ENCODE data around the gene STK17A.

The STK17A gene

GRCh38 chr7:43650457-43651052 is 67.6 kb downstream of the STK17A start:
- TF ChIP-seq, protein P1, sequence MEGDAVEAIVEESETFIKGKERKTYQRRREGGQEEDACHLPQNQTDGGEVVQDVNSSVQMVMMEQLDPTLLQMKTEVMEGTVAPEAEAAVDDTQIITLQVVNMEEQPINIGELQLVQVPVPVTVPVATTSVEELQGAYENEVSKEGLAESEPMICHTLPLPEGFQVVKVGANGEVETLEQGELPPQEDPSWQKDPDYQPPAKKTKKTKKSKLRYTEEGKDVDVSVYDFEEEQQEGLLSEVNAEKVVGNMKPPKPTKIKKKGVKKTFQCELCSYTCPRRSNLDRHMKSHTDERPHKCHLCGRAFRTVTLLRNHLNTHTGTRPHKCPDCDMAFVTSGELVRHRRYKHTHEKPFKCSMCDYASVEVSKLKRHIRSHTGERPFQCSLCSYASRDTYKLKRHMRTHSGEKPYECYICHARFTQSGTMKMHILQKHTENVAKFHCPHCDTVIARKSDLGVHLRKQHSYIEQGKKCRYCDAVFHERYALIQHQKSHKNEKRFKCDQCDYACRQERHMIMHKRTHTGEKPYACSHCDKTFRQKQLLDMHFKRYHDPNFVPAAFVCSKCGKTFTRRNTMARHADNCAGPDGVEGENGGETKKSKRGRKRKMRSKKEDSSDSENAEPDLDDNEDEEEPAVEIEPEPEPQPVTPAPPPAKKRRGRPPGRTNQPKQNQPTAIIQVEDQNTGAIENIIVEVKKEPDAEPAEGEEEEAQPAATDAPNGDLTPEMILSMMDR (IDR thresholded peaks at IDR 0.05; ENCODE audit: low read depth, low read length) = no peak
- Histone ChIP-seq H3K36me3 (peaks cover 32% of the 10 kb centered on the region), H3K4me3 (ENCODE audit: low read depth, low read length) (no peak overlapping the region), H3K27me3 (no peaks in the 10 kb centered on the region), H3K4me1 (peaks cover 18% of the 10 kb centered on the region), H3K9me3 (no peaks in the 10 kb centered on the region)
- DNase-seq = no peak

DNA sequence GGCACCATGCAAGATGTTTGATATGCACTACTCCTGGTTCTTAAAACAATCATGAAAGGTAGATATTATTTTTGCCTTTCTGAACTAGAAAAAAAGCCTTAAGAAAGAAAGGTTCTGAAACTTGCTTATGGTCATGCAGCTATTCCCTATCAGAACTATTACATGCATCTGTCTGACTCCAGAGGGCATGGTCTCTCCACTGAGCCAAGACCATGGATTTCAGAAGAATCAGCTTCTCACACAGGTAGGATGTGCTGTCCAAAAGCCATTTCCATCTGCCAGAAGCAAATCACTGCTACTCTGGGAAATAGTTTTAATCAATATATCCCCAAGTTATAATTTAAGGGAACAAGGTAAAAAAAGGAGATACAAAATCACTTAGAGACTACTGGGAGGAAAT is 69.5 kb downstream of the STK17A start:
- TF ChIP-seq, protein P1 (IDR thresholded peaks at IDR 0.05; ENCODE audit: low read depth, low read length) = no peak
- Histone ChIP-seq H3K4me1 (peaks cover 15% of the 10 kb centered on the region), H3K4me3 (ENCODE audit: low read depth, low read length) (no peak overlapping the region), H3K9me3 (no peaks in the 10 kb centered on the region), H3K27me3 (no peaks in the 10 kb centered on the region), H3K36me3 (peaks cover 15% of the 10 kb centered on the region)
- DNase-seq = no peak

GRCh38 chr7:43653466-43653865 is 70.6 kb downstream of the STK17A start:
- H3K4me3 ChIP-seq (ENCODE audit: low read depth, low read length) = no peak overlapping the region
- H3K9me3 ChIP-seq = no peaks in the 10 kb centered on the region
- TF ChIP-seq, protein P1 (IDR thresholded peaks at IDR 0.05; ENCODE audit: low read depth, low read length) = no peak
- no peak for DNase-seq
- H3K27me3 ChIP-seq = no peaks in the 10 kb centered on the region
- peaks cover 11% of the 10 kb centered on the region for H3K36me3 ChIP-seq
- H3K4me1 ChIP-seq = peaks cover 4% of the 10 kb centered on the region

DNA sequence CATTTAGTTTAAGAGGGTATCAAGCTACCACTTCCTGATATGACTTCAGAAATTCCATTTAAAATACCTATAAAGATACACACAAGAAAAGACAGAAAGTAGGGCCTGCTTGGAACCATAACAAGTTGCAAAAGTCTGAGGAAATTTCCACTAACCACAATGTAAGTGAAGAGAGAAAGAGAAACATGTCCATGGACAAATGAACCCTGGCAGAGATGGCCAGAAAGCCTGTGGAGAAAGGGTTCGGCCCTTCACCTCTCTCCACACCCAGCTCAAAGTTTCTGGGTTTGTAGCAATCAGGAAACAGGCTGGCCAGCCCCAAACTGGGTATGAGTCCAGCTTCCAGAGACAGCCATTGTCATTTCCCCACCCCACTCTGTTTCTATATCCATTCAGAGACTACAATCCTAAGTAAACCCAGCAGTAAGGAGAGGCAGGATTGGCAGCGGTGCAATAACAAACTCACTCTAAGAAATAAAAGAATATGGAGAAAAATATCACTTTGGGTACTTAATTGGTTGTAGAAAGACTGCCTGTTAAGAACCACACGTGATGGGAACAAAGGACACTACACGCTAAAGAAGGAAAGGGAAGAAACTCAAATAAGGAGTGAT is 71.1 kb downstream of the STK17A start:
- H3K4me1 ChIP-seq = peaks cover 3% of the 10 kb centered on the region; the same call in 1 of the 2 replicates
- peaks cover 11% of the 10 kb centered on the region for H3K36me3 ChIP-seq
- no peak overlapping the region for H3K4me3 ChIP-seq (ENCODE audit: low read depth, low read length)
- no peaks in the 10 kb centered on the region for H3K9me3 ChIP-seq
- no peaks in the 10 kb centered on the region for H3K27me3 ChIP-seq
- TF ChIP-seq, protein P1 (IDR thresholded peaks at IDR 0.05; ENCODE audit: low read depth, low read length) = no peak
- DNase-seq = no peak

GRCh38 chr7:43655584-43655983 is 72.7 kb downstream of the STK17A start:
- no peak for DNase-seq
- Histone ChIP-seq H3K4me3 (ENCODE audit: low read depth, low read length) (no peak overlapping the region), H3K36me3 (peaks cover 5% of the 10 kb centered on the region), H3K27me3 (no peaks in the 10 kb centered on the region), H3K9me3 (no peaks in the 10 kb centered on the region), H3K4me1 (no peaks in the 10 kb centered on the region; the same call in 1 of the 2 replicates)
- TF ChIP-seq, protein P1 (IDR thresholded peaks at IDR 0.05; ENCODE audit: low read depth, low read length) = no peak; the same call in 1 of the 2 replicates

DNA sequence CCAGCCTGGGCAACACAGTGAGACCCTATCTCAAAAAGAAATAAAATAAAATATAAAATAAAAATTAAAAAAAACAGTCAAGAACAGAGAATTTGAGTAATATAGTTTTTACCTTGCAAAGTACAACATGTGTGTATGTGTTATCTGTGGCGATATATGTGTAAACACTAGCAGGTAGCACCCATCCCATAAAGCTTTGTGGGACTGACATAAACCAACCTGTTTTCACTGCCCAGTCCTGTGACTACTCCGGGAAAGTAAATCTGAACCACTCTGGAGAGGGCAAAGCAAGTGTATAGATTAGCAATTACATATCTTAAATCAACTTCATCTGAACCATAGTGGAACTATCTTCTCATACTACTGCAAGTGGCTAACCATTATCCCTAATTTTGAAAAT is 74.1 kb downstream of the STK17A start:
- DNase-seq = no peak
- TF ChIP-seq, protein P1 (IDR thresholded peaks at IDR 0.05; ENCODE audit: low read depth, low read length) = no peak
- H3K4me1 ChIP-seq = no peaks in the 10 kb centered on the region

More for the DNA sequence above, 74.1 kb downstream of the STK17A start:
- no peak overlapping the region for H3K4me3 ChIP-seq (ENCODE audit: low read depth, low read length)
- H3K36me3 ChIP-seq = peaks cover 2% of the 10 kb centered on the region; the same call in 1 of the 2 replicates
- no peaks in the 10 kb centered on the region for H3K27me3 ChIP-seq
- H3K9me3 ChIP-seq = no peaks in the 10 kb centered on the region

Data from BE2C (cell line).